Stimulated activated CD8-positive, alpha-beta memory T cell treated with anti-CD3 and anti-CD28 coated beads, Interleukin-12 subunit alpha, Interleukin-12 subunit beta, amount 100 ng/mL, for 24 hours (primary cell): ENCODE measurements around the gene TMEM106C.

Experiments used
- DNase-seq: peaks from one replicate; pipeline ENCODE4 v3.0.0-alpha.2; 2020; ENCODE audit errors: extremely low read depth

TMEM106C gene

DNA sequence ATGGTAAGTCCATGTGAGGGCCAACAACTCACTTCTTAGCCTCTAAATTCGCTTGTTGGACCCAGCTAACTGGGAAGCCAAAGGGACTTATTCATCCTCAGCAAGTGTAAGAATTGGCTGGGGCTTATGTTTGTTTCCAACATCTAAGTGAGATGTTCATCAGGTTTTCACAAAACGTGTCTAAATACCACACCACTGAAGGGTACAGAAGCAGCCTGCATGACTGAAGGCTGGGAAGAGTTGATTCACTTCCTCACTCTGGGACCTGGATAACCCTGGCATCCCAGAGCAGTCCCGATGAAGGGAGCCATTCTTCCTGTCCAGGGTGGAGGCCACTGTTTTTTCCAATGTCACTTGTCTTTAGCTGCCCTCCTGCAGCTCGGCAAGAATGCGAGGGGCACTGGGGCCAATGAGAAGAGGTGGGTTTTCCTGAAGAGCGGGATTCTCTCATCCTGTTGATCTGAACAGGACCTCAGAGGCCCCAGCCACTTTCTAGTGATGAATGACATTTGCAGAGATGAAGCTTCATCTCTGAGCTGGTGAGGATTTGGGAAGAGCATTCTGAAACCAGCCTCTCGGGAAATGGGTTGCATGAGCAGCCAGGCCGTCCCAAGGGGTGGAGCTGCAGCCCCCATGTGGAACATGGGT is 53.1 kb downstream of the TMEM106C start:
- DNase-seq: no peak

DNA sequence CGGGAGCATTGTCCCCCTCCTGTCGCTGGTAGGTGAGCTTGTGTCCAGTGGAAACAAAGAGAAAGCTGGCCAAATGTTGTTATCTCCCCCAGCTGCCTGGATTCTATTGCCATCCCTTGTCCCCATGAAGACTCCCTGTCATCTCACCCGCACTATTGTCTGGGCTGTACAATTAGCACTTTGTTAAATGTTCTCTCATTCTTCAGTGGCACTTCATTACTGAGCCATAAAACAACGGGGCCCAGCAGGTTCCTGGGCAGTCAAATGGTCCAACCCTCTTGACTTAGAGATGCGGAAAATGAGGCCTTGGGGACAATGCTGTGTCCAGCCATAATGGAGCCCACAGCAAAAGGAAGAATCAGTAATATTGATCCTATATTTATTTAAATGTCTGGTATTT is 54.1 kb downstream of the TMEM106C start:
- DNase-seq: no peak

DNA sequence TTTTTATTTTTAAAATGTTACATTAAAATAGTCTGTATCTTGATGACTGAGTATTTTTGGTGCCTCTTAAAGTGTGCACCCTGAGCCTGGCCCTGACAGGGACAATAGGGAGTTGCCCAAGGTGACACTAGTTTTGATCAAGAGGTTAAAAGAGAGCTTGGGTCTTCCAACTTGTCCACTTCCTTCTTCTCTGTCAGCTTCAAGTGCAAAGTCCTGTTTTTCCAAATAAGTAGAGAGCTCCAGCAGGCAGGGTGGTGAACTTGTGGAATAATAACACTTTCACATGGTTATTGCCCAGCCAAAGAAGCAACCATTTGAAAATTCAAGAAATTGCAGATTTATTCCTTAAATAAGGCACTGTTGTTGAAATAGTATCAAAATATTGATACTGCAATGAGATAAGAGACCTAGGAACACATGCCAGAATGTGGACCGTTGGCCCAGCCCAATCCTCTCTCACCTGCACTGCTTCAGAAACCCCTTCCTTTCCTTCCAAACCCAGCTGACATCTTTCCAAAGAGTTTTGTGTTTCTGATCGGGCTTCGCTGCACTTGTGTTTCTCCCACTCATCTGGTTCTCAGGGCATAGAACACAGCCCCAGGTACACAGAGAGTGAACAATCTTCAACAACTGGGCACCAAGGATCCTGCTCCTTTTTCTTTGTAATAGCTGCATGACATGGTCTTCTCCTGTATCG is 54.7 kb downstream of the TMEM106C start:
- no peak for DNase-seq
